GM12801 (cell line): ENCODE data around the gene CERS4.

ENCODE experiments used
- CTCF ChIP-seq: IDR thresholded peaks from one replicate; pipeline ENCODE4 v1.5.1; 2011; ENCODE audit warnings: control low read depth; ENCODE audit not compliant: insufficient read length; ENCODE audit errors: extremely low read depth

The CERS4 gene

DNA sequence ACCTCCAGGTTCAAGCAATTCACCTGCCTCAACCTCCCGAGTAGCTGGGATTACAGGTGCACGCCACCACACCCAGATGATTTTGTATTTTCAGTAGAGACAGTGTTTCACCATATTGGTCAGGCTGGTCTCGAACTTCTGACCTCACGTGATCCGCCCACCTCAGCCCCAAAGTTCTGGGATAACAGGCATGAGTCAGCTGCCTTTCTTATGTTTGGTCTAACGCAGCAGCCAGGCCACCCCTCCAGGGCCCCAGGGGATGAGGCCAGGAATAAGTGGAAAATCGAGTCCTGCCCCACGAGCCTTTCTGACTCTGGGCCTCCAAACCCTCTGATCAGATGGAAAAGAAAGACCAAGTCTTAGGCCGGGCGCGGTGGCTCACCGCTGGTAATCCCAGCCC is 44.5 kb downstream of the CERS4 start:
- TF ChIP-seq CTCF, result no peak

- no peak for TF ChIP-seq CTCF
Observed at GRCh38 chr19:8254286-8255001, 45.3 kb downstream of the CERS4 start.

DNA sequence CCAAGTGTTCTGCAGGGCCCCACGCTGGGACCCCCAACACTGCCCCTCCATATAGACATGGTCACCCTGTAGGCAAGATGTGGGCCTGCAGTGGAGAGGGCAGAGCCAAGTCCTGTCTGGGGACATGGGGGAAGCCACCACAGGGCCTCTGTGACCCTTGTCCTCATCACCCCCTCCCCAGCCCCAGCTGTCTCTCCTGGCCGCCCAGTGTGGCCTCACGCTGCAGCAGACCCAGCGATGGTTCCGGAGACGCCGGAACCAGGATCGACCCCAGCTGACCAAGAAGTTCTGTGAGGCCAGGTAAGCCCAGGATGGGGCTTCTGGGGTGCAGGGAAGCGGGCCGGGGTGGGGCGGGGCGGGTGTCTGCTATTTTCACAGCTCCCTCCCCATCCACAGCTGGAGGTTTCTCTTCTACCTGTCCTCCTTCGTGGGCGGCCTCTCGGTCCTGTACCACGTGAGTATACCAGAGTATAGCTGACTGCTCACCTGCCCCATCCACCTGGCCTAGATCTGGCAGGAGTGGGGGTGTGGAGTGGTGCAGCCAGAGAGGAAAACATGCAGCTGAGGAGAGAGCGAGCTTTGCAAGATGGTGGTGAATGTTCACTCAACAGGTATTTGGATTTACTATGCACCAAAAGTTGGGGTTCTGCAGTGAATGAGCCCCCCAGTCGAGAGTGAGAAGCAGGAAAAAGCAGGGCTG is 46.4 kb downstream of the CERS4 start:
- no peak for TF ChIP-seq CTCF

DNA sequence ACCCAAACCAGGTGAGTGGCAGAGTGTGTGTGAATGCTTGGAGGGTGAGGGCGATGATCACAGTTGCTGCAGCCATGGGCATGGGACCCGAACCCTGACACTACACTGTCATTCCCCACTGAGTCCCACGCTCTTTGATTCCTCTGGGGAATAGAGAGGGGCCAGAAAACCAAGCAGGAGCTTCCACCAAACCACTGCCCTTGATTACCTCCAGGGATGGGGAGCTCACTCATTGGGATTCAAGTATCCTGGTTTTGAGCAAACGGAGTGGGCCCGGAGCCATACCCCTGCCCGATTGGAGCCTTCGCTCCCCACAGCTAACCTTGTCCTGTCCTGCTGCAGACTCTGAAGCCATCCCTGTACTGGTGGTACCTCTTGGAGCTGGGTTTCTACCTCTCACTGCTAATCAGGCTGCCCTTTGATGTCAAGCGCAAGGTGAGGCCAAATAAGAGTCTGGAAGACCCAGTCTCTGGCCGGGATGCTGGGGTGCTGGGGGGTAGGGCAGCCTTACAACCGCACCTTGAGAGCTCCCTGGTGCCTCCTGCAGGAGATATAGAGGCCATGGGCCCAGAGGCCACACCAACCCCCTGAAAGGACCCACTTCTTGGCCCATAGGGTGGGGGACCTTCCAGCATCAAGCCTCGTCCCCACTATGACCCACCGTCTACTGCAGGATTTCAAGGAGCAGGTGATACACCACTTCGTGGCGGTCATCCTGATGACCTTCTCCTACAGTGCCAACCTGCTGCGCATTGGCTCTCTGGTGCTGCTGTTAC is 47.3 kb downstream of the CERS4 start:
- TF ChIP-seq CTCF, result no peak

DNA sequence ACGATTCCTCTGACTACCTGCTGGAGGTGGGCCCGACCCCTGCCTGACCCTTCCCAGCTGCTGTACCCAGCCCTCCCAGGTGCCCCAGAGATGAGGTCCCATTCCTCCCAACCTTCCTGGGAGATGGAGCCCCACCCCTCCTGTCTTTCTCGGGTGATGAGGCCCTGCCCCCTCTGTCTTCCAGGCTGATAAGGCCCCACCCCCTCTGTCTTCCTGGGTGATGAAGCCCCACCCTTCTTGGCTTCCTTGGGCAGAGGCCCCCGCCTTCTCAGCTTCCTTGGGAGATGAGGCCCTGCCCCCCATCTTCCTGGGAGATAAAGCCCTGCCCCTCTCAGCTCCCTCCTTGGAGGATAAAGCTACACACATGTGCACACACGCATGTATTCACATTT is 47.9 kb downstream of the CERS4 start:
- TF ChIP-seq CTCF, result no peak

DNA sequence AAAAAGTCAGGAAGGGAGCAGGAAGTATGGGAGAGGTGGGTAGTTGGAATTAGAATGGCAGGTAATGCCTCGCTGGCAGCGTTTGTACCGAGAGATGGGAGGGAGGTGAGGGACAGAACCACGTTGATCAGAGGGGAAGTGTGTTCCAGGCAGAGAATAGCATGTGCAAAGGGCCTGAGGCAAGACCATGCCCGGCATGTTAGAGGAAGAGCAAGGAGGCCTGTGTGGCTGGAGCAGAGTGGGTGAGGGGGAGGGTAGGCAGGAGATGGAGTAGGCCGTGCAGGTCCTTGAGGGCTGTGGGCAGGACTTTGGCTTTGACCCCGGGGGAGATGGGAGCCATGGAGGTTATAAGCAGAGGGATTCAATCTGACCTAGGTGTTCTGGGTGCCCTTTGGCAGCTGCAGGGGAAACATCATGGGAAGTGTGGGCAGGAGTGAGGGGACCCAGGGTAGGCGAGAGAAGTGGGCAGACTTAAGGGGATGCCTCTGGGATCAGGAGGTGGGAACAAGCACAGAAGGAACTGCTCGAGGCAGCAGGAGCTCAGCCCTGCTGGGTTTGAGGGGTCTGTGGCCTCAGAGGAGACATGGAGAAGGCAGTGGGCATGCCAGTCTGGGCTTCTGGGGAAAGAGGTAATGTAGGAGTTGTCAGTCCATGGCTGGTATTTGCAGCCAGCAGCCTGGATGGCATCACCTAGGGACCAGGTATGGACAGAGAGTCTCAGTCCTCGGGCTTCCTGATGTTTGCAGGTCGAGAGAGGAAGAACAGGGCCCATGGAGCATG is 50.2 kb downstream of the CERS4 start:
- TF ChIP-seq CTCF, result no peak

DNA sequence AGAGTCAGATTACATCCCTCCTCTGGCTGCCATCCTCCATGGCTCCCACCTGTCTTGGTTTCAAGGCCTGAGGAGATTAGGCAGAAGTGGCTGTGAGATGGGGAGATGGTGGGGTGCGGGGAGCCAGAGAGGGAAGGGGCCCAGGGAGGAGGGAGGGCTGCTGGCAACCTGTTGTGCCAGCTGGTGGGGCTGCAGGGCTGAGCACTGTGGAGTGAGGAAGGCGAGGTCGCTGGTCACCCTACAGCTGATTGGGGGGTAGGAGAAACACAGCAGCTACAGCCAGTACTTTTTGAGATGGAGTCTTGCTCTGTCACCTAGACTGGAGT is 50.7 kb downstream of the CERS4 start:
- no peak for TF ChIP-seq CTCF
